Stimulated activated CD8-positive, alpha-beta memory T cell treated with anti-CD3 and anti-CD28 coated beads, Interleukin-7, amount 100 ng/mL, for 24 hours (primary cell): ENCODE data around the gene CPVL.

Experiments used
- DNase-seq: peaks from one replicate; pipeline ENCODE4 v3.0.0-alpha.2; 2020; ENCODE audit warnings: low read depth

The CPVL gene

GRCh38 chr7:29043576-29043975 is 102.8 kb downstream of the CPVL start:
- no peak for DNase-seq

- no peak for DNase-seq
Observed at GRCh38 chr7:29042824-29043231, 103.5 kb downstream of the CPVL start.

- DNase-seq, result no peak
Observed at GRCh38 chr7:29041991-29042390, 104.3 kb downstream of the CPVL start.

DNA sequence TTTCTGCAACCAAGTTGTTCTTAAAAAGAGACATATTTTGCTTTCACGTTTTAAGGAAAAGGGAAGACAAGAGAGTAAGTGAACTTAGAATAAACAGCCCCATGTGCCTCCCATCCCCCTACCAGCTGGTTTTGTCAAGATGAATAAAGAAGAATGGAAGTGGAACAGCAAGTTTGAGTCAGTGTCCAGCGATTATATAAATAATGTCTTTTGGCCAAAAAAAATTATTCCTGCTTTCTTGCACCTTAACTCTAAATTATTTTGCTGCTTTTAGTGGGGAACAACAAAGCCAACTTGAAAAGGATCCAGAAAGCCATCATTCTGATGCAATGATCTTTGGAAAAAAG is 105.8 kb downstream of the CPVL start:
- DNase-seq, result no peak

- DNase-seq, result no peak
Observed at GRCh38 chr7:29039821-29040578, 106.3 kb downstream of the CPVL start.

GRCh38 chr7:29038463-29038862 is 107.9 kb downstream of the CPVL start:
- DNase-seq, result no peak

DNA sequence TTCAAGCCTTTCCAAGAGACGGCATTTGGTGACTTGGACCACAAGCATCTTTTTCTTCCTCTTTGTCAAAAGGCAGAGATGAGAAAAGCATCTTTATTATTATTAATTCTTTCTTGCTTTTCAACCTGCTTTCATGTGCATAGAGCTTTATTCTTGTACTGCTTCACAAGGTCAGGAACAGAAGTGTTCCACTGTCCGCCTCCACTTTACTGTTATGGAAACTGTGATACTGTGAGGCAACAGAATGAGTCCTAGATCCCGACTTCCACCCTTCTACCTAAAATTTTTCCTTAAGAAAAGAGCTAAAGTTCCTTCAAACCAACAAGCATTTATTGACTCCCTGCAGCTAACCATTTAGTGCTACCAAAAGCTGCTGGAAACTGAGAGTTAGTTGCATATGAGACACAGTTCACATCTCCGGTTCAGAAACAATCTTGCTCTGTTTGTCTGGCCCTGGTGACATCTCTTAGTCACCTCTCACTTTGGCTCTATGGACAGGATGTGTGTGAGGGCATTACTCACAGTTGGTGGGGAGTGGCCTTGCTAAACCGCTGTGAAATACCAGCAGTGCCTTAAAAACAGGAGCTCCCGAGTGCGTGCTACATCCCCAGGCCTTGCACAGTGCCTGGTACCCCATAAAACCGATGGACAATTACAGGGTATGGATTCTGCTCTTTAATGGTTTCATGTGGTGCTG is 111.1 kb downstream of the CPVL start:
- DNase-seq, result no peak

GRCh38 chr7:29033584-29033983 is 112.8 kb downstream of the CPVL start:
- no peak for DNase-seq

- no peak for DNase-seq
Observed at GRCh38 chr7:29032146-29032545, 114.2 kb downstream of the CPVL start.

DNA sequence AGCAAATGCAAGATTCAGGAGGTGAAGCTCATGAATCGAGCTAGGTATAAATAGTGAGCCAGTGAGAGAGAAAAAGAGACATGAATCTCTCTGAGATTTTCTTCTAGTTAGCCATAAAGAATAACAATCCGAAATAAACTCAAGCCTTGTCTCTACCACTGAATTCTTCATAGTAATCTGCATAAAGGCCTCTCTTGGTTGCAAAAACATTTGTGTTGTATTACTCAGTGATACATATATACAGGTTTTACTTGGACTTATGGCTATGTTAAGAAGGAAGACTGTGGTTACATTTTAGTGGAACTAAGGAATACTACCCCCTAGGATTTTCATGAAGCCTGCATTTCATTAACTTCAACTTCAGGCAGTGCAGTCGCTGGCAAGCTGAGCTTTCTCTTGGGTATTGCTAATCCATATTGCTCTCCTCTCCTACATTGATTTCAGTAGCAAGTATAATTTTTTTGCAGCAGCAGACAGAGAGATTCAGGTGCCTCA is 115.5 kb downstream of the CPVL start:
- no peak for DNase-seq

DNA sequence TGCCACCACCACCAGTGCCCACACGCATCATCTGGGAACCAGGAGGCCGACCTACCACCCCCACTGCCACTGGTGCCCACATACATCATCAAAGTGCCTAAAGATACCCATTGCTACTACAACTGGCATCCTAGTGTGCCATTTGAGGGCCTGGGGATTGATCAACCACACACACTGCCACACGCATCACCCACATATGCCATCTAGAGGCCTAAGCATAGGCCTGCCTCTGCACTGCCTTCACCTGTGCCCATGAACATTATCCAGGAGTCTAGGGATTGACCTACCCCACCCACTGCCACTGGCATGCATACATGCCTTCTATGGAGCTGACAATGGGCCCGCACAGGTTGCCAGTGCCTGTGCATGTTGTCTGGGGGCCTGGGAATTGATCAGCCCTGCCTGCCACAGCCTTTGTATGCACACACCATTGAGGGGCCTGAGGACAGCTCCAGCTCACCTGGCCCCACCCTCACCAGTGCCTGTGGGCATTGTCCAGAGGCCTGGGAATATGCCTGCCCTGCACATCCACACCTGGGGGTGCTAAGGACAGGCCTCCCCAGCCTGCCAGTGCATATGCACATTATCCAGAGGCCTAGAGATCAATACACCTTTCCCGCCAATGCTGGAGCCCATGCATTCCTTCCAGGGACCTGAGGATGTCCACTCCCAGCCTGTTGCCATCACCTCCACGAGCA is 123.9 kb downstream of the CPVL start:
- no peak for DNase-seq

GRCh38 chr7:29019896-29020295 is 126.4 kb downstream of the CPVL start:
- DNase-seq, result no peak

GRCh38 chr7:29019387-29019786 is 127.0 kb downstream of the CPVL start:
- no peak for DNase-seq

- DNase-seq, result no peak
Observed at GRCh38 chr7:29017713-29018112, 128.6 kb downstream of the CPVL start.

GRCh38 chr7:29014725-29015124 is 131.6 kb downstream of the CPVL start:
- DNase-seq, result no peak

- no peak for DNase-seq
Observed at GRCh38 chr7:29013931-29014330, 132.4 kb downstream of the CPVL start.

DNA sequence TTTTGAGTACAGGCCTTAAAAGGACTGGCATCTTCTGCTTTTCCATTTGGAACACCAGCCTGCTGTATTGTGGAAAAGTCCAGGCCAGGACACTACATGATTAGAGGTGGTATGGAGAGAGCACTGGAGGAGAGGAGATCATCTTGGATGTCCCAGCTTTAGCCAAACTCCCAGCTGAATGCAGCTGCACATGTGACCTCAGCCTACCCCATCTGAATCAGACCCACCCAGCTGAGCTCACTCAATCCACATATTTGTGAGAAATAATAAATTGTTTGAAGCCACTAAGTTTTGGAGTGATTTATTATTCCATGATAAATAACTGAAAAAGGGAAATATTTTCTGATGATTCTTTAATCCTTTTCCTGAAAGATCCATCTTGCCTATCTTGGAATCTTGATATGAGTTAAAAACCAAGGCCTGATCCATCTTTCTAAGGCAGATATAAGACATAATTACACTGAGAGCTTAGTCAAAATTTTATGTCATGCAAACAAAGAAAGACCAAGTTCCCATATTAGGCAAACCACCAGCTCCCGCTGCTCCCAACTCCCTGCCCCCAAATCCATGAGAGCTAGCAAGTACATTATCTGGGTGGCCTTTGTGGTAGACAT is 133.1 kb downstream of the CPVL start:
- DNase-seq, result no peak

- DNase-seq, result no peak
Observed at GRCh38 chr7:29009947-29010346, 136.4 kb downstream of the CPVL start.

- no peak for DNase-seq
Observed at GRCh38 chr7:29008590-29008989, 137.7 kb downstream of the CPVL start.

- DNase-seq, result no peak
Observed at GRCh38 chr7:29007127-29007526, 139.2 kb downstream of the CPVL start.

- no peak for DNase-seq
Observed at GRCh38 chr7:29005829-29006228, 140.5 kb downstream of the CPVL start.

GRCh38 chr7:29005406-29005805 is 140.9 kb downstream of the CPVL start:
- DNase-seq, result no peak

DNA sequence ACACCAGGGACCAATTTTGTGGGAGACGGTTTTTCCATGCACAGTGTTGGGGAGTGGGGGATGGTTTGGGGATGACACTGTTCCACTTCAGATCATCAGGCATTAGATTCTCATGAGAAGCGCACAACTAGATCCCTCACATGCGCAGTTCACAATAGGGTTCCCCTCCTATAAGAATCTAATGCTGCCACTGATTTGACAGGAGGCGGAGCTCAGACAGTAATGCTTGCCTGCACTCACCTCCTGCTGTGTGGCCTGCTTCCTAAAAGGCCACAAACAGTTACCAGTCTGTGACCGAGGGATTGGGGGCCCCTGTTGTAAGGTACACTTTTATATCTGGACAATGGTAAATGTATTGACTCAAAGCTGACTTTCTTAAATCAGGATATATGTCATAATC is 142.6 kb downstream of the CPVL start:
- DNase-seq, result no peak
